Sigmoid colon (tissue), 7 donors: ENCODE measurements around the gene CCNI. TPM values are rescaled to one million over a fixed set of nuclear protein-coding genes. Genes with fewer than 3 reads are reported as not detected.
A peak's percentile ranks its signal among the peaks of the same experiment; 100 is the strongest.

Experiments
- DNase-seq: peaks from one replicate; pipeline ENCODE4 v3.0.0-alpha.2; 2019
- H3K27ac ChIP-seq, 4 donors: fragments of 200-600 bp; sonication (generic); one replicate each; pipeline ENCODE4 v1.5.1; 2016 to 2019; ENCODE audit warnings: mild to moderate bottlenecking in 1 of 4
- H3K27me3 ChIP-seq, 3 donors: fragments of 200-600 bp; sonication (generic); one replicate each; pipeline ENCODE4 v1.5.1; 2019; ENCODE audit warnings: mild to moderate bottlenecking in 1 of 3
- H3K36me3 ChIP-seq, 4 donors: fragments of 200-600 bp; sonication (generic); one replicate each; pipeline ENCODE4 v1.5.1; 2016 to 2019
- H3K4me1 ChIP-seq, 4 donors: fragments of 200-600 bp; sonication (generic); one replicate each; pipeline ENCODE4 v1.5.1; 2017 to 2019
- H3K4me3 ChIP-seq, 4 donors: fragments of 200-600 bp; sonication (generic); one replicate each; pipeline ENCODE4 v1.5.1; 2017 to 2019; ENCODE audit warnings: mild to moderate bottlenecking in 2 of 4, moderate library complexity in 1 of 4
- H3K9me3 ChIP-seq, 4 donors: fragments of 200-600 bp in 3 of 4; sonication (generic) in 3 of 4; one replicate each; pipeline versions ENCODE4 v1.5.1 to v1.6.1; 2013 to 2019
- EP300 ChIP-seq, 4 donors: sonication (generic); formaldehyde crosslinking; IDR thresholded peaks; one replicate each; pipeline ENCODE4 v1.6.1; 2017; ENCODE audit warnings: antibody characterized with exemption in 4 of 4
- POLR2A ChIP-seq, 2 donors: fragments of 450-650 bp; IDR thresholded peaks; one replicate each; pipeline ENCODE4 v1.6.1; 2016; ENCODE audit warnings: antibody characterized with exemption in 2 of 2, mild to moderate bottlenecking in 2 of 2, moderate library complexity in 2 of 2
- POLR2AphosphoS5 ChIP-seq, 4 donors: sonication (generic); formaldehyde crosslinking; IDR thresholded peaks; one replicate each; pipeline ENCODE4 v1.6.1; 2017; ENCODE audit warnings: antibody characterized with exemption in 4 of 4
- WGBS, 2 donors: extraction: QIAGEN DNeasy Blood & Tissue Kit; methylation state at CpG; one replicate each; pipeline ENCODE4 v1.1.7; 2013; 5-methylcytosine and 5-hydroxymethylcytosine counted together
- intact Hi-C: fragments of 100-400 bp; cut with DNase I; formaldehyde crosslinking; loops from one replicate; pipeline ENCODE4 v1.15.1; 2023
- polyA plus RNA-seq, 3 donors: library from polyadenylated mRNA; stranded (reverse); fragments of 200-250 nt; gene quantifications; one replicate each; pipeline ENCODE4 v1.2.3, GENCODE V29; 2013
- total RNA-seq, 4 donors: library from RNA; depleted of rRNA; stranded (reverse); fragments of >200 nt; gene quantifications; one replicate each; pipeline ENCODE4 v1.1.0, GENCODE V29; 2016
- TF ChIP-seq, protein P1 (sequence below), 4 experiments: fragments of 450-650 bp in 3 of 4; fragments of 200-600 bp in 1 of 4; IDR thresholded peaks; one replicate each; pipeline ENCODE4 v1.5.1; 2016 to 2019; ENCODE audit warnings: antibody characterized with exemption in 4 of 4, mild to moderate bottlenecking in 3 of 4, moderate library complexity in 2 of 4
- donor health status: healthy with polysubstance abuse.
- donor health status: Bipolar disorder and iron deficiency.
- donor health status: healthy.

Gene CCNI
- total and polyA plus RNA-seq, 7 donors = 118 to 339 (median 248) TPM

DNA sequence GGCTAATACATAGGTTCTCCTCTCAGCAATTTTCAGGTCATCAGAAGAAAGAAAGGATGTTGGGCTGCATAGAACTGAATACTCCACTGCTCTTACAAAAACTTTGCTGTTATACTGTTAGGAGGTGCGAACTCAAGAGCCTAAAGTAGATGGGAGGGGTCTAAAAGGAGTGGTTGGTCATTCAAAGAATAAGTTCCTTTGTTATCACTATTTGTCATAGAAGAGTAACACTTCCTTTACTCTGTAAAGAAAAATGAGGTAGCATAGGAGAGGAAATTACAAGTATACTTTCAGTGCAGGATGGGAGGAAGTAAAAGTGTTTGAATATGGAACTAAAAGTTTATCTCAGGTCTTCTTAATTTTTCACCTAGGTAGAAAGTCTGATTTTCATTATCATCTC lies 61.5 kb downstream of the CCNI start:
- H3K9me3 ChIP-seq = no peaks in the 10 kb centered on the region
- intact Hi-C loops = no loop called here
- TF ChIP-seq, protein P1, sequence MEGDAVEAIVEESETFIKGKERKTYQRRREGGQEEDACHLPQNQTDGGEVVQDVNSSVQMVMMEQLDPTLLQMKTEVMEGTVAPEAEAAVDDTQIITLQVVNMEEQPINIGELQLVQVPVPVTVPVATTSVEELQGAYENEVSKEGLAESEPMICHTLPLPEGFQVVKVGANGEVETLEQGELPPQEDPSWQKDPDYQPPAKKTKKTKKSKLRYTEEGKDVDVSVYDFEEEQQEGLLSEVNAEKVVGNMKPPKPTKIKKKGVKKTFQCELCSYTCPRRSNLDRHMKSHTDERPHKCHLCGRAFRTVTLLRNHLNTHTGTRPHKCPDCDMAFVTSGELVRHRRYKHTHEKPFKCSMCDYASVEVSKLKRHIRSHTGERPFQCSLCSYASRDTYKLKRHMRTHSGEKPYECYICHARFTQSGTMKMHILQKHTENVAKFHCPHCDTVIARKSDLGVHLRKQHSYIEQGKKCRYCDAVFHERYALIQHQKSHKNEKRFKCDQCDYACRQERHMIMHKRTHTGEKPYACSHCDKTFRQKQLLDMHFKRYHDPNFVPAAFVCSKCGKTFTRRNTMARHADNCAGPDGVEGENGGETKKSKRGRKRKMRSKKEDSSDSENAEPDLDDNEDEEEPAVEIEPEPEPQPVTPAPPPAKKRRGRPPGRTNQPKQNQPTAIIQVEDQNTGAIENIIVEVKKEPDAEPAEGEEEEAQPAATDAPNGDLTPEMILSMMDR (IDR thresholded peaks at IDR 0.05) = no peak
- TF ChIP-seq EP300 (IDR thresholded peaks at IDR 0.05) (no peak), POLR2AphosphoS5 (IDR thresholded peaks at IDR 0.05) (no peak), POLR2A (IDR thresholded peaks at IDR 0.05) (no peak)
- DNase-seq = no peak
- H3K4me3 ChIP-seq = no peak overlapping the region
- H3K4me1 ChIP-seq = peaks cover 0 to 9% (median 0%) of the 10 kb centered on the region in 4 donors
- no peaks in the 10 kb centered on the region for H3K27me3 ChIP-seq
- WGBS, 2 donors = 54 to 74% methylated on average over 1 of the region's 1 CpG
- H3K36me3 ChIP-seq = peaks cover 0 to 25% (median 3%) of the 10 kb centered on the region in 4 donors
- H3K27ac ChIP-seq = no peak overlapping the region

DNA sequence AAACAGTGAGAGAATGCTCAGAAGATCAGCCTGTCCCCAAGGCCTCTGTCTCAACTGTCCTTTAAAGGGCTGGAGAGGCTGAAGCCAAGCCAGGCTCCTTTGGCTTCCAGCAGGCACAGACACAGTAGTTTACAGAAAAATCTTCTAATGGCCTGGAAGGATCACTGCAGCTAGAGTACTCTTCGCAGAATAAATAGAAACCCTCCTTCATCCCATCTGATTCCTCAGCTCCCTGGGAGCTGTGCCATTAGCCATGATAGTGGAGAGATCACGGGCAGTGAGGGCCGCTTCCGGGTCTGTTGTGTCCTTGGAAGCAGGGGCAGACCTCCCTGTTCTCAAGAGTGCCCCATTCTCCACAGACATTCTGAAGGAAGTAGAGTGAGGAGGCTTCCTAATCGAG lies 63.1 kb downstream of the CCNI start:
- TF ChIP-seq, protein P1 (IDR thresholded peaks at IDR 0.05) = no peak
- TF ChIP-seq EP300 (IDR thresholded peaks at IDR 0.05) (no peak), POLR2AphosphoS5 (IDR thresholded peaks at IDR 0.05) (no peak), POLR2A (IDR thresholded peaks at IDR 0.05) (no peak)
- Histone ChIP-seq H3K4me3 (no peak overlapping the region), H3K9me3 (no peaks in the 10 kb centered on the region), H3K27me3 (no peaks in the 10 kb centered on the region), H3K36me3 (peaks cover 0 to 19% (median 2%) of the 10 kb centered on the region in 4 donors), H3K4me1 (peaks cover 0 to 9% (median 2%) of the 10 kb centered on the region in 4 donors), H3K27ac (peak overlapping the region in 2 of 4 donors; percentile 31 to 43)
- intact Hi-C loops = no loop called here
- 80 to 85% methylated on average over 5 of the region's 5 CpGs for WGBS, 2 donors
- no peak for DNase-seq

DNA sequence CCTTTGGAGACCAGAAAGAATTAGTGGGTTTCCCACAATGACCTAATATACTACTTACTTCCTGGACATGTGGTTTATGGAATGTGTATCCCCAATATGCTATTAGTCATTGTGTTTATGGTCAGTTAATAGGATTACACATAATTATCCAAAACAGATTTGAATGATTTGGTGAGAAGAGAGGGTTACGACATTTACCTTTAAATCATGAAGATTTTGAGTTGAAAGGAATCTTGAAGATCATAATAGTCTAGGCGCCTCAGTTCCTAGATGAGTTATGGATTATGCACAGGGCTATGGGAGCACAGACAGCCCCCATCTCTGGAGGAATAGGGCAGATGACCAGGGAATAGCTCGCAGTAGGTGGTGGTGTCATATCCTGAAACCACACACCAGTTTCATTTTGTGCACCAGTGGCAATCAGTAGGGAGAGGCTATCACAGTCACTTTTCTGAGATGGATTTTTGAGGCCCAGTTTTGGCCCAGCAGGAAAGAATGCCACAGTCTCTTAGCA lies 64.9 kb downstream of the CCNI start:
- no peaks in the 10 kb centered on the region for H3K27me3 ChIP-seq
- peaks cover 0 to 17% (median 9%) of the 10 kb centered on the region in 4 donors for H3K4me1 ChIP-seq
- TF ChIP-seq EP300 (IDR thresholded peaks at IDR 0.05) (no peak), POLR2A (IDR thresholded peaks at IDR 0.05) (no peak), POLR2AphosphoS5 (IDR thresholded peaks at IDR 0.05) (no peak)
- TF ChIP-seq, protein P1 (IDR thresholded peaks at IDR 0.05) = no peak
- intact Hi-C loops = no loop called here
- no peak overlapping the region for H3K4me3 ChIP-seq
- no peaks in the 10 kb centered on the region for H3K9me3 ChIP-seq
- H3K27ac ChIP-seq = no peak overlapping the region
- 93% methylated on average over 3 of the region's 3 CpGs for WGBS, 2 donors
- no peak for DNase-seq
- peaks cover 0 to 17% (median 4%) of the 10 kb centered on the region in 4 donors for H3K36me3 ChIP-seq

DNA sequence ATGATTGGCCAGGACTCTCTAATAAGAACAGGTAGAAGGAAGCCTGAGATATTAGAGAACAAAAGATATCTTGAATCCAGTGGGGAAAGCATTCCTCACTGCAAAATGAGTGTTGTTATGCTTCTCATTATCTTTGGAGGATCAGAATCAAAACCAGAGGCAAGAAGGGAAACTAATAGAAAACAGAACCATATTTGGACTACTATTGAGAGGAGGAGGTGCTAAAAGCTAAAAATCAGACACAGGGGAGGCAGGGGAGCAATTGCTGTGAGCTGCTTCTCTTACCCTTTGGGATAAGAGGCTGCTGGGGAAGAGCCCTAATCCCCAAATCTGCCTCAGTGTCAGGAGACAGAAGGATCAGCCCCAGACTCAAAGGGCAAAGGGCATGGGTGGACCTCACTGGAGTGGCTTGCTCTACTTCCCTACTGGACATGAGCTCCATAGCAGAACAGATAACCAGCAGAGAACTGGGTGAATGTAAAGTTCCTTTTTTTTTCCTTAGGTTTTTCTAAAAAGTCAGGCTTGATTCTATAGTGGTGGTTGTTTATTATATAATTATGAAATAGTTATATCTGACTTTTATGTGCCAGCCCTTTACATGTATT lies 66.2 kb downstream of the CCNI start:
- DNase-seq = no peak
- intact Hi-C loops = no loop called here
- TF ChIP-seq POLR2A (IDR thresholded peaks at IDR 0.05) (no peak), EP300 (IDR thresholded peaks at IDR 0.05) (no peak), POLR2AphosphoS5 (IDR thresholded peaks at IDR 0.05) (no peak)
- TF ChIP-seq, protein P1 (IDR thresholded peaks at IDR 0.05) = no peak
- H3K9me3 ChIP-seq = no peaks in the 10 kb centered on the region
- no peak overlapping the region for H3K27ac ChIP-seq
- no peak overlapping the region for H3K4me3 ChIP-seq
- no peaks in the 10 kb centered on the region for H3K27me3 ChIP-seq
- peaks cover 0 to 17% (median 9%) of the 10 kb centered on the region in 4 donors for H3K4me1 ChIP-seq
- peaks cover 0 to 9% (median 7%) of the 10 kb centered on the region in 4 donors for H3K36me3 ChIP-seq
